HCT116 (cell line): ENCODE measurements around the gene LTBR. TPM values are rescaled to one million over a fixed set of nuclear protein-coding genes. Genes with fewer than 3 reads are reported as not detected.

Experiments
- ATAC-seq: fragments of 200-7000 bp; cut with Tn5 transposase; 2 replicates; pipeline ENCODE4 v1.9.1; 2020; ENCODE audit warnings: mild to moderate bottlenecking, moderate library complexity
- BruUV-seq: library from RNA; stranded (reverse); fragments of 400-500 nt; replicated peaks from 2 replicates; lab custom pipeline; 2021; lab: Mats Ljungman, UMichigan
- CTCF ChIA-PET: fragments of 300-600 bp; sonication (Branson Sonifier 250); formaldehyde crosslinking; loops from one replicate; lab custom pipeline; 2021; ENCODE audit warnings: antibody characterized with exemption; lab: Charles Lee
- POLR2A ChIA-PET: fragments of 300-600, 350-600 bp; sonication (Branson Sonifier 250); formaldehyde crosslinking; loops from one replicate; lab custom pipeline; 2021; ENCODE audit warnings: antibody characterized with exemption; lab: Charles Lee
- RAD21 ChIA-PET, 2 experiments: fragments of 300-600 bp; sonication (Branson Sonifier 250); formaldehyde crosslinking; loops; one replicate each; lab custom pipeline; 2023; ENCODE audit warnings: low total read pairs in 2 of 2; ENCODE audit not compliant: uncharacterized antibody in 2 of 2, unreplicated experiment in 2 of 2, low non-redundant PET in 1 of 2; lab: Charles Lee
- DNase-seq: peaks from one replicate; pipeline ENCODE4 v3.0.0-alpha.2; 2010; ENCODE audit warnings: low read depth, low spot score
- H2AFZ ChIP-seq: fragments of 200-600 bp; shearing (Covaris generic), sonication (generic); 2 replicates; pipeline ENCODE4 v1.6.1; 2017; ENCODE audit warnings: low read depth, mixed run types, mixed read lengths, antibody characterized with exemption, low read length; ENCODE audit not compliant: poor library complexity, severe bottlenecking
- H3K27ac ChIP-seq: 2 replicates; pipeline ENCODE4 v1.5.1; 2012; ENCODE audit warnings: low read depth, low read length
- H3K27me3 ChIP-seq: fragments of 200-600 bp; sonication (generic); 2 replicates; pipeline ENCODE4 v1.6.1; 2016; ENCODE audit warnings: mixed run types, low read length, mixed read lengths; ENCODE audit not compliant: insufficient read depth
- H3K36me3 ChIP-seq, 2 experiments: fragments of 200-500 bp in 1 of 2; fragments of 200-600 bp in 1 of 2; sonication (Bioruptor generic) in 1 of 2; sonication (generic) in 1 of 2; 2 replicates each; pipeline versions ENCODE4 v1.5.1 to v1.6.1; 2014 to 2016; ENCODE audit warnings: low read length in 2 of 2, inconsistent platforms in 1 of 2, mixed read lengths in 1 of 2, mixed run types in 1 of 2; ENCODE audit not compliant: insufficient read depth in 2 of 2, control insufficient read depth in 1 of 2
- H3K4me1 ChIP-seq, 2 experiments: fragments of 200-600 bp in 1 of 2; sonication (generic) in 1 of 2; 2 replicates each; pipeline versions ENCODE4 v1.5.1 to v1.6.1; 2012 to 2017; ENCODE audit warnings: low read length in 2 of 2, inconsistent platforms in 1 of 2, mild to moderate bottlenecking in 1 of 2, mixed read lengths in 1 of 2, mixed run types in 1 of 2, moderate library complexity in 1 of 2; ENCODE audit not compliant: insufficient read depth in 2 of 2, control insufficient read depth in 1 of 2
- H3K4me2 ChIP-seq: fragments of 200-600 bp; sonication (generic); 2 replicates; pipeline ENCODE4 v1.6.1; 2017; ENCODE audit warnings: mixed run types, low read length, mixed read lengths
- H3K4me3 ChIP-seq, 2 experiments: fragments of 200-600 bp in 1 of 2; sonication (generic) in 1 of 2; replicated peaks in 1 of 2; 2 replicates each; pipeline ENCODE4 v1.5.1; 2011 to 2016; ENCODE audit warnings: low read length in 2 of 2, control low read depth in 1 of 2, low read depth in 1 of 2, mild to moderate bottlenecking in 1 of 2, mixed read lengths in 1 of 2, mixed run types in 1 of 2
- H3K79me2 ChIP-seq: fragments of 200-600 bp; sonication (generic); 2 replicates; pipeline ENCODE4 v1.6.1; 2017; ENCODE audit warnings: mild to moderate bottlenecking, mixed run types, low read length, moderate library complexity, mixed read lengths; ENCODE audit not compliant: insufficient read depth
- H3K9ac ChIP-seq: fragments of 200-600 bp; sonication (generic); 2 replicates; pipeline ENCODE4 v1.6.1; 2016; ENCODE audit warnings: low read length, mixed read lengths
- H3K9me2 ChIP-seq: fragments of 200-600 bp; sonication (generic), shearing (Covaris generic); 2 replicates; pipeline ENCODE4 v1.6.1; 2017; ENCODE audit warnings: mixed run types, mild to moderate bottlenecking, moderate library complexity; ENCODE audit not compliant: insufficient read depth
- H3K9me3 ChIP-seq, 2 experiments: fragments of 200-500 bp in 1 of 2; fragments of 200-600 bp in 1 of 2; sonication (Bioruptor generic) in 1 of 2; sonication (generic) in 1 of 2; 2 replicates each; pipeline ENCODE4 v1.6.1; 2014 to 2017; ENCODE audit warnings: low read length in 2 of 2, mixed read lengths in 2 of 2, inconsistent platforms in 1 of 2, low read depth in 1 of 2, mild to moderate bottlenecking in 1 of 2, mixed run types in 1 of 2, moderate library complexity in 1 of 2; ENCODE audit not compliant: control insufficient read depth in 1 of 2, insufficient read depth in 1 of 2
- H4K20me1 ChIP-seq: fragments of 200-600 bp; sonication (generic), shearing (Covaris generic); 2 replicates; pipeline ENCODE4 v1.6.1; 2017; ENCODE audit warnings: mixed run types, mild to moderate bottlenecking, moderate library complexity; ENCODE audit not compliant: insufficient read depth
- ATF3 ChIP-seq: IDR thresholded peaks from 2 replicates; pipeline ENCODE4 v1.6.1; 2012
- CBX3 ChIP-seq: IDR thresholded peaks from 2 replicates; pipeline ENCODE4 v1.6.1; 2012; ENCODE audit warnings: low read depth
- EGR1 ChIP-seq: IDR thresholded peaks from 2 replicates; pipeline ENCODE4 v1.6.1; 2012; ENCODE audit warnings: low read depth
- EZH2 ChIP-seq: fragments of 200-600 bp; sonication (generic); IDR thresholded peaks from 2 replicates; pipeline ENCODE4 v1.6.1; 2017; ENCODE audit warnings: antibody characterized with exemption, mixed run types
- EZH2phosphoT487 ChIP-seq: fragments of 200-600 bp; IDR thresholded peaks from 2 replicates; pipeline ENCODE4 v1.6.1; 2018; ENCODE audit warnings: antibody characterized with exemption, borderline replicate concordance
- FOSL1 ChIP-seq: IDR thresholded peaks from 2 replicates; pipeline ENCODE4 v1.6.1; 2012; ENCODE audit warnings: low read depth
- MAX ChIP-seq: IDR thresholded peaks from 2 replicates; pipeline ENCODE4 v1.6.1; 2012
- POLR2A ChIP-seq: IDR thresholded peaks from 2 replicates; pipeline ENCODE4 v1.7.0; 2011; ENCODE audit warnings: borderline replicate concordance; ENCODE audit not compliant: insufficient read depth, insufficient read length; ENCODE audit errors: extremely low read depth
- POLR2AphosphoS5 ChIP-seq: IDR thresholded peaks from 2 replicates; pipeline ENCODE4 v1.6.1; 2011; ENCODE audit warnings: mild to moderate bottlenecking, low read depth, low read length, moderate library complexity
- RAD21 ChIP-seq: IDR thresholded peaks from 2 replicates; pipeline ENCODE4 v1.6.1; 2012; ENCODE audit warnings: low read depth, mild to moderate bottlenecking
- SIN3A ChIP-seq: IDR thresholded peaks from 2 replicates; pipeline ENCODE4 v1.6.1; 2012; ENCODE audit warnings: low read depth
- SP1 ChIP-seq: IDR thresholded peaks from 2 replicates; pipeline ENCODE4 v1.6.1; 2012; ENCODE audit warnings: low read depth
- ZBTB33 ChIP-seq: IDR thresholded peaks from 2 replicates; pipeline ENCODE4 v1.6.1; 2011; ENCODE audit warnings: mild to moderate bottlenecking, low read length, moderate library complexity; ENCODE audit not compliant: insufficient replicate concordance; ENCODE audit errors: extremely low read depth
- intact Hi-C: fragments of 100-400 bp; cut with micrococcal nuclease; formaldehyde crosslinking; loops from 2 replicates; pipeline ENCODE4 v1.10.0; 2022
- total RNA-seq: library from RNA; stranded (reverse); gene quantifications from one replicate; pipeline ENCODE4 v1.2.1, GENCODE V29; 2021; ENCODE audit not compliant: unreplicated experiment

Gene LTBR
- total RNA-seq, 1 experiment from 2014 or later = 128 TPM

GRCh38 chr12:6393109-6393508 lies 9.1 kb downstream of the LTBR start:
- TF ChIP-seq MAX (no peak), SIN3A (no peak), SP1 (no peak), FOSL1 (no peak), POLR2A (no peak), ATF3 (no peak), CBX3 (no peak), EZH2 (no peak), EGR1 (no peak), ZBTB33 (no peak), EZH2phosphoT487 (no peak), POLR2AphosphoS5 (no peak), RAD21 (no peak)
- H3K27ac ChIP-seq = no peak overlapping the region
- H3K9me3 ChIP-seq = no peaks in the 10 kb centered on the region
- H3K27me3 ChIP-seq = no peaks in the 10 kb centered on the region
- DNase-seq (no peak), ATAC-seq (no peak)
- intact Hi-C loops = no loop called here
- no peak overlapping the region for H3K9ac ChIP-seq
- H3K4me1 ChIP-seq = no peaks in the 10 kb centered on the region
- no peaks in the 10 kb centered on the region for H3K9me2 ChIP-seq
- H3K4me2 ChIP-seq = no peak overlapping the region
- no TSS peak for BruUV-seq
- no peak overlapping the region for H3K4me3 ChIP-seq
- no peaks in the 10 kb centered on the region for H4K20me1 ChIP-seq
- CTCF ChIA-PET = no interaction called here
- peaks cover 12 to 23% of the 10 kb centered on the region in 2 experiments; a peak in 3 of 4 replicates for H3K36me3 ChIP-seq
- POLR2A ChIA-PET = interaction anchor here (1.1 kb wide), 1 partner anchor 9 kb away, joined by 4 read pairs; the partner anchor contains the start of gene LTBR
- RAD21 ChIA-PET = no interaction called here
- peaks cover 5% of the 10 kb centered on the region; the same call in 1 of the 2 replicates for H3K79me2 ChIP-seq
- H2AFZ ChIP-seq = no peak overlapping the region
